Measurements from ENCODE around the gene CBX5.
"Not testable (repeated sequence)": the region's sequence is repeated elsewhere in the genome, so short reads cannot be mapped to it uniquely, and the experiment has no call there.

GRCh38 chr12:54284070-54284780 lies 4.3 kb upstream of the CBX5 start:
- not testable (repeated sequence) for TF ChIP-seq CTCF (IDR thresholded peaks at IDR 0.05; ENCODE audit: low read length); EZH2 (IDR thresholded peaks at IDR 0.05; ENCODE audit: borderline replicate concordance, low read length)
